CD4-positive, alpha-beta T cell treated with Interleukin-4 for 4 hours (primary cell): ENCODE data around the gene ATP2C2.
"Not testable (repeated sequence)": the region's sequence is repeated elsewhere in the genome, so short reads cannot be mapped to it uniquely, and the experiment has no call there.

ENCODE experiments used
- DNase-seq: peaks from one replicate; pipeline ENCODE4 v3.0.0-alpha.2; 2020

The ATP2C2 gene

DNA sequence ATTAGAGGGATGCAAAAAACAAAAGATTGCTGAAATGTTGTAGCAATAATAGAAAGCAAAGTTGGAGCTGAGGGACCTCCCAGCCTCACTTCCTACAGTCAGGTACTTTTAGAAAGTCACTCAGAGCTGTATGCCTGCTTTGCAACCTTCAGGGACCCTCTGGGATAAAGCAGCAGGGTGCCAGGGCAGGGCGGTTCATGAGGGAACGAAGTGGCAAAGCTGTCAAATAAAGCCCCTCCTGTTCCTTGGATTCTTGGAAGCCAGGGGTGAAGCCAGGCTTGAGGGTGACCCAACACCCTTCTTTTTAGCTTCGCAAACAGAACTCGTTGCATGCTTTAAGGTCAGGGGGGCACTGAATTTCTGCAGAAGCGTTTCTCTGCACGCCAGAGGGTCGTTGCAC is 767 bp downstream of the ATP2C2 start:
- no peak for DNase-seq

DNA sequence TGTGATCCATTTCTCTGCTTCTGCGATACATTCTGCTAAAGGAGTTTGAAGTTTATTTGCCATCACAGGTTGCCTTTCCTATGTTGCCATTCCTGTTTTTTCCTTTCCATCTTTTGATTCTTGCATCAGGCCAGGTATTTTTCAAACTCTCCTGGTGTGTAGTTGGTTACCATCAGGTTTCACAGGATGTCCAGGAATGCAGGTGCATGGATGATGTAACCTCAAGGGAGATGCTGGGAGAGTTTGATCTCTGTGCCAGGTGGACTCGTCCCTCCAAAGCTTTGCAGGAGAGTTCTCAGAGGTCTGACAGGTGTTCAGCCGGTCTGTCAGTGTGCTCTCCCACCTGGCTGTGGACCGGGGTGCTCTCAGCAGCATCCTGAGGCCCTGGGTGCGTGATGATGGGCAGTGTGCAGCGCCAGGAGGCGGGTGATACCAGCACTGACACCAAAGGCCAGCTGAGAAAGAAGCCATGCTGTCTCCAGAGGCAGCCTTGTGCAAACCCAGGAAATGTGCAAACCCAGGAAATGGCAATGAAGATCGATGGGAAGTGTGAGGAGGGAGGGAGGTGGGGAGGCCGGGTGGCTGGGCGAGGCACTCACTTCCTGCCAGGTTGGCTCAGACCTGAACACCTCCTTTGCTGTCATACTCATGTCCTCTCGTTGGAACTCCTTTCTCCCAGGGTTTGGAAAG is 1.7 kb downstream of the ATP2C2 start:
- DNase-seq = no peak

DNA sequence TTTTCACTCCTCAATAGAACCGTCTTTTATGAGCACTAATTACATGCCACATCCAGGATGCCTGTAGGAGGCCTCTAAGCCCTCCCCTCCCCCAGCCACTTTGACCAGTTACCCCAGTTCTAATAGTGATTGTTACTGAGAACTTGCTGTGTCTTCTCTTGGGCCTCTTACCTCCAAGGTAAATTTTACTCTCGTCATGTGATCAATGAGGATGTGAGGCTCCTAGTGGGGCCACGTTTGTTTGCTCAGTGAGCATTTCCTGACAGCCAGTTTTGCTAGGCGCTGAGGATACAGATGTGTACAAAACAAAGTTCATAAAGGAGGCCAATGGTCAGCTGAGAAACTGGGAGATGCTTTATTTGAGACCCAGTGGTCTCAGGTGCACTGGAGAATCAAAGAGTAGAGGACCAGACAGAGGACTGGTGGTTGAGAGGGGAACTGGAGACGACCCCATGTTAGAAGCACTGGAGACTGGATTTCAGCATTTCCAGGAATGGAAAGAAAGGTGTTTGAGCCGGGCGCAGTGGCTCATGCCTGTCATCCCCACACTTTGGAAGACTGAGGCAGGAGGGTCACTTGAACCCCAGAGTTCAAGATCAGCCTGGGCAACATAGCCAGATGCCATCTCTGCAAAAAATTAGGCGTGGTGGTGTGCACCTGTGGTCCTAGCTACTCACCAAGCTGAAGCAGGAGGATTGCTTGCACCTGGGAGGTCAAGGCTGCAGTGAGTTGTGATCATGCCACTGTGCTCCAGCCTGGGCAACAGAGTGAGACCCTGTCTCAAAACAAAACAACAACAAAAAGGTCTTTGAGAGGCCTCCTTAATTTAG is 2.6 kb downstream of the ATP2C2 start:
- no peak for DNase-seq

DNA sequence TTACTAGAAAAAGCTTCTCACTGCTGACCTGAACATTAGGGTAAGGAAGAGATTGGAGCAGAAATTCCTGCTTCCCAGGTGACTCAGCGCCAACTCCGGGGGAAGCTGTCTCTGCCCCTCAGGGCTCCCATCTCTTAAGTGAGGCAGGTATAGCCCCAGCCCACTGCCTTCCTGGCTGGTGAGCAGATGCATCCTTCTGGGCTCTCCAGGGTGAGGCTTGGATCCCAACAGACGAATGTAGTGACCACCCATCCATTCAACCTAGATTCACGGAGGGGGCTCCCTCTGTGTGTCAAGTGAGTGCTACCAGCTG is 3.2 kb downstream of the ATP2C2 start:
- DNase-seq = no peak

DNA sequence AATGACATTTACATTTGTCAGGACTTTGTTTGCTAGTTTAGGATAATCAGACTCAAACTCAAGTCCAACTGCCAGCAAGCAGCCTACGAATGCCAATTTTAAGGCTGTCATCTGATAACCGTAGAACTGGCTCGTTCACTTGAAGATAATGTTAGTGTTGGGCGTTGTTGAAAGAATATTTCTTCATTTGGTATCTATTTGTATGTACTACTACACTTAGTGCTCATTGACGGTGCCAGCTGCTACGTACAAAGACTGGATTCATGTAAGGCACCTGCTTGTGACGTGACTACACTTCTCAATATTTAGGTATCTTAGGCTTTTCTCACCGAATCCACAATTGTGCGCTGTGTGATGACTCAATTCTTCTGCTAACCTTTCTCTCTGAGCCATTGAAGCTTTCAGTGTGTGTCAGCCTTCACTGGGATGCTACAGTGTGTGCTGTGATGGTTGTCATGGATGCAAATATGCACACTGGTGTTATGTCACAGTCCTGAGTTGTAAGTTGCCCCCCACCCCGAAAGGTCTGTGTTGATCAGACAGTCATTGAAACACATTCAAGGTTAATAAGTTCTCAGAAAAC is 5.7 kb downstream of the ATP2C2 start:
- DNase-seq = no peak

DNA sequence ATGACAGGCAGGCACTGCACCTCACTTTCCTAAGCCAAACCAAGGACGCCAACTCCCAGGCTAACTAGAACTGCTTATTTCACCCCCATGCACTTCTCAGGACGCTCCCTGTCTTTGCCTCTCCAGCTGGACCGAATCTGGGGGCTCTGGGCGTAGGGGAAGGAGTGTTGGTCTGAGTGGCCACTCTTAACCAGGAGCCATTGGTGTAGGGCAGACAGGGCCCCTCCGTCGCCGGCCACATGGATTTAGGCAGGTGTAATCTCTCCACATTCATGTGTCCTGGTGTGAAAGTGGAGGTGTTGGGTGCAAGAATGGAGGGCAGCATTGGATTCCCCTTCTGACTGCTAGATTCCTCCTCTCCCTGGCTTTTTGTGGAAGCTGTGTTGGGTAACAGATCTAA is 9.8 kb downstream of the ATP2C2 start:
- no peak for DNase-seq

DNA sequence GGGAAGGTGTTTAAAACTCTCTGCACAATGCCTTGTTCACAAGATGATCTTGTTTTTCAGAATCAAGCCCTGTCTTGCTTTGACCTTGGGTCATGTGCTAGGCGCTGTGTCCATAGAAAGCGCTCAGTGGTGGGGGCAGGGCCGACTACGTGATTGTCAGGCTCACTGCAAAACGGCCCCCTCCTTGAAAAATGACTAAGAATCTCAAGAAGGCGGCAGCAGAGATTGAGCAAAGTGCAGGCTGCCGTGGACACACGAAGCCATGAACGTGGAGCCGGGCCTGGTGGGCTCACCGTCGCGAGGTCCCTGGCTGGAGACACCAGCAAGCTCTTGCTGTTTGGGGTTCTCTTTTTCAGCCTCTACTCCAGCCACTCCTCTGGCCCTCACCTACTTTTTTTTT is 10.2 kb downstream of the ATP2C2 start:
- DNase-seq = no peak

DNA sequence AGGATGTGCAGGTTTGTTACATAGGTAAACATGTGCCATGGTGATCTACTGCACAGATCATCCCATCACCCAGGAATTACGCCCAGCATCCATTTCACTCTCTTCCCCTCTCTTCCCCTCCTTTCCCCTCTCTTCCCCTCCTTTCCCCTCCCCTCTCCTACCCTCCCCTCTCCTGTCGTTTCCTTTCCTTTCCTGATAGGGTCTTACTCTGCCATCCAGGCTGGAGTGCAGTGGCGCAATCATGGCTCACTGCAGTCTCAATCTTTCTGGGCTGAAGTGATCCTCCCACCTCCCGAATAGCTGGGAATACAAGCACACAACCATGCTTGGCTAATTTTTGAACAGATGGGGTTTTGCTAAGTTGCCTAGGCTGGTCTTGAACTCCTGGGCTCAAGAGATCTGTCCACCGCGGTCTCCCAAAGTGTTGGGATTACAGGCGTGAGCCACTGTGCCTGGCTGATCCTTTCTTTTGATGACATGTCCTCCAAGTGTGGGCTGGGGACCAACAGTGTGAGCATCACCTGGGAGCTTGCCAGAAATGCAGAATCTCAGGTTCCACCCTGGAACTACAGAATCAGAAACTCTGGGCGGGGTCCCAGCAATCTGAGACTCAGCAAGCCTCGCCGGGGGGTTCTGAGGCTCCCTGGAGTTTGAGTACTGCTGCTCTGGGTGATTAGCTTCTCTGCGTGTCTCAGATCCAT is 10.8 kb downstream of the ATP2C2 start:
- no peak for DNase-seq

DNA sequence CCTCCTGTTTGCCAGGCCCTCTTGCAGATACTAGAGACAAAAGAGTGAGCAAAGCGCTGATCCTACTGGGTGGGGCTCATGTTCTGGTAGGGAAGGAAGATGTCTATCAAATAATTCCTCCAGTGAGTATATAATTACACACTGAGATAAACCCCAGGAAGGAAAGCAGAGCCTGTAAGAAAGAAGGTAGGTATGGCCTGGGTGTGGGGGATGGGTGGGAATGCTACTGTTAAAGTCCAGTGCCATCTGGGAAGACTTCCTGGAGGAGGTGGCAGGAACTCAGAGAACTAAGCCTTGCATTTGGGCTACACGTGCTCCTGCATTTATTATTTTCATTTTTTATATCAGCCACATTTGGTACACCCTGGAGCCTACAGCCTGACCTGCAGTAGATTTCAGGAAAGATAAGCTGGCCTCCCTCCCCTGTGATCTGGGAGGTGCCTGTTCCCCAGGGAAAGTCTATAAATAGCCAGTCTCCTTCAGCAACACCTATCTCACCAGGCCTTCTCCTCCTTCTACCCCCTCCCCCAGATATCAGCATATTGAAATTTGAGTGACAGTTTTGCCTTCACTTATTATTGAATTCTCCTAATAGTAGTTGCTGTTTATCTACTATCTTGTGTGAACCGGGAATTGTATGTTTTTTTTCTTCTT is 11.5 kb downstream of the ATP2C2 start:
- no peak for DNase-seq

DNA sequence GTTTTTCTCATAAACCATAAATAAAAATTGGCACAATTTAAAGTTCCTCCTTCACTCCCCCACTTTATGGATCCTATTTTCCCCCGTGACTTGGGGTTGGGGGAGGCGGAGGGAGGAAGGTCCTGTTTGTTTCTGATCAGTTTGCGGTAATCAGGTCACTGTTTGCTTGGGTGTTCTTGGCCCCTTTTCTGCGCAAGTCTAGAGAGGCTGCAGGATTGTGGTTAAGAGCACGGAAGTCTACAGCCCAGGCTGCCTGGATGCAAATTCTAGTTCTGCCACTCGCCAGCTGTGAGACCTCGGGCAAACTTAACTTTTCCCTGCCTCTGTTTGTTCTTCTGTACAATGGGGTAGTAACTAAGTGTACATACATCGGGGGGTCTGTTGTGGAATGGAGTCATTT is 12.1 kb downstream of the ATP2C2 start:
- DNase-seq = no peak

DNA sequence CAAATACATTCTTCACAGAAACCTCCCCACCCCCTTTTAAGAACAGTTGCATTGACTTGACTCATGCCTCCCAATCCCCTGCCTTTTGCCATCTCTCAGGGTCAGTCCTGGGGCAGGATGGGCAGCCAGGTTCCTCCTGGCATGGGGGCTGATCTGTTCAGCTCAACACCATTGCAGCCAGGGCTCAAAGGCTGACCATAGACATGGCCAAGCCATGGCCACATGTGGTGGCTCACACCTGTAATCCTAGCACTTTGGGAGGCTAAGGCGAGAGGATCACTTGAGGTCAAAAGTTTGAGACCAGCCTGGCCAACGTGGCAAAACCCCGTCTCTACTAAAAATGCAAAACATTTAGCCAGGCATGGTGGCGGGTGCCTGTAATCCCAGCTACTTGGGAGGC is 14.1 kb downstream of the ATP2C2 start:
- DNase-seq = no peak

DNA sequence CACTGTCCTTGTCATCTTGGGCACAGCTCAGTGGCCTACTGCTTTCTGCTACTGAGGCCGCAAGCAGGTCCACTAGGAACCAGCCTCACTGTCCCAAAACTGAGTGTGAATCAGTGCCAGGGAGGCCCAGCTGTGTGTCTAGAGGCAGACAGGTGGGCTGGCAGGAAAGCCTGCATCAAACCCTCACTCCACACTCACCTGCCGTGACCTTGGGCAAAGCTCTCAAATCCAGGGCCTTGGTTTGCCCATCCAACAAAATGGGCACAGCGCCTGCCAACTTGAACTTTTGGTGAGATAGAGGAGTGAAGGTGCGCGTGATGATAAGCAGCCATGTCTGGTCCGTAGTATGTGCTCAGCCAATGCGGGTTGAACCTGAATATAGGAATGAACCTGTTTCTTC is 14.8 kb downstream of the ATP2C2 start:
- no peak for DNase-seq

DNA sequence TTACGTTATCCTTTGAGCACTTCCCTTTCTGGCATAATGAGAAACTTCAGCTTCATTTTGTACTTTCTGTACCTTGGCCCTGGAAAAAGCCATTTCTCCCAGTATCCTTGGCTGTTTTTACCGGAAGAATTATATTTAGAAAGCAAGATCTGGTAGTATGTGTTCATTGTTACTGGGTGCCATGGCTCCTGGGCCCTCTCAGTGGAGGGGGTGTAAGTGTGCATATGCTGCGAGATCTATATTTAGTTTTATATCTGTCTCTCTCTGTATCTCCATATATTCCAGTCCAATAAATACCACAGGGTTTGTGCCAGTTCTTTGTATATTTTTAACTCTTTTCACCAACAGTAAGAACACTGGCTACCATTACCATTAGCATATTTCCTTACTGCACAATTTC is 17.7 kb downstream of the ATP2C2 start:
- DNase-seq = no peak

DNA sequence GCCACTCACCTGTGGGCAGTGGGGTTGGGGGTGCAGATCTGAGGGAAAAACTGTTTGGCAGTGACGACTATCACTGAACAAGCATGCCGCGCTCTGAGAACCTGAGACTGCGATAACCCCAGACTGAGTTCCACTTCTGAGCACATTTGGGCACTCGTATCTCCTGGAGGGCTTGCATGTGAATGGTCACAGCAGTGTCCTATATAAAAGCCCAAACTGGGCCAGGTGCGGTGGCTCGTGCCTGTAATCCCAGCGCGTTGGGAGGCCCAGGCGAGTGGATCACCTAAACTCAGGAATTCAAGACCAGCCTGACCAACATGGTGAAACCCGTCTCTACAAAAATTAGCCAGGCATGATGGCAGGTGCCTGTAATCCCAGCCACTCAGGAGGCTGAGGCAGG is 18.7 kb downstream of the ATP2C2 start:
- no peak for DNase-seq

DNA sequence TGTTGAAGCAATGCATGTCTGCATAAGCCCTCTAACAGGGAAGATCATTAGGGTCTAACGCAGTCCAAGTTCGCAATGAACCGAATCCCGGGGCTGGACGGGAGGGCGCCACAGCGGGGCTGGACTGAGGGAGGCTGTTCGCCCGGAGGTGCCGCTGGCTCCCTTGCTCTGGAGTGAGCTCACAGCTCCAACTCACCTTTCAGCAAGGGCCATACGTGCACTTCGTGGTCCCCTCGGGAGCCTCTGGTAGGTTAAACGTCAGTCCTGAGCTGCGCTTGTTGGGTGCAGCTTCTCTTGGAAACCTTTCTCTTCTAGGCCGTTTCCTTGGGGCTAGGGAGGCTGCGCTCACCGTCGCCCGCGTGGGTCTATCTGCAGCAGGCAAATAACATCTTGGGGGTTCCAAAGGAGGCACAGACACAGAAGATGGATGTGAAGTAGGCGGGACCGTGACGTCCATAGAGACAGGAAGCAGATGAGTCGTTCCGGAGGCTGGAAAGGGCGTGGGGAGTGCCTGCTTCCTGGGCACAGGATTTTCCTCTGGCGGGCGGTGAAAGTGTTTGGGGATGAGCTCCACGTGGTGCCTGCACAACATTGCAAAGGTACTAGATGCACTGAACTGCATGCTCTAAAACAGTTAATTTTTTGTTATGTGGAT is 21.9 kb downstream of the ATP2C2 start:
- no peak for DNase-seq

DNA sequence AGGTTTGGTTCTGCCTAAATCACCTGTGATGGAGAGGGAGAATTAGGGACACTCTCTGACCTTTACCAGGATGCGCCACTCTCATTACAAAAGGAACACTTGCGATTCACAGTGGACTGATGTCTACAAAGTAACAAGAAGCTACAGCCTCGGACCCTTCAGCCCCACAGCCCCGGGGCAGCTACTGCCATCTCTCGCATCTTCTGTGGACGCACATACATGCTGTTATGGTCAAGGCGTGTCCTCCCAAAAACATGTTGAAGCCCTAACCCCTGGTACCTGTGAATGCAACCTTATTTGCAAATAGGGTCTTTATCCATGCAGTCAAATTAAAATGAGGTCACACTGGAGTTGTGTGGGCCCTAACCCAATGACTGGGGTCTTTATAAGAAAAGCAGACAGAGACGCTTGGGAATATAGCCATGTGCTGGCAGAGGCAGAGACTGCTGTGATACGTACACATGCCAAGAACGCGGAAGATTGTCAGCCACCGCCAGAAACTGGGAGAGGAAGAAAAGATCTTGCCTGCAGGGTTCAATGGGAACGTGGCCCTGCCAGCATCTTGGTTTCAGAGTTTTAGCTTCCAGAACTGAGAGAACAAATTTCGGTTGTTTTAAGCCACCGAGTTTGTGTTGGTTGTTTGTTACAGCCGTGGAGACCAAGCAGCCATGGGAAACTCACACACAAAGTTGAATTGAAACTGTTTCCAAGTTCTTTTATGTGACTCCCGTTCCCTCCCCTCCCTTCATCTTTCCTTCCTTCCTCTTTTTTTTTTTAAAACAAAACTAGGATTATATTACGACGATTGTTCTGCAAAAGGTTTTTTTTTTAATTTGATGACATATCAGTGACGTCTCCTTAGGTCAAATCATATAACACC is 23.1 kb downstream of the ATP2C2 start:
- no peak for DNase-seq

DNA sequence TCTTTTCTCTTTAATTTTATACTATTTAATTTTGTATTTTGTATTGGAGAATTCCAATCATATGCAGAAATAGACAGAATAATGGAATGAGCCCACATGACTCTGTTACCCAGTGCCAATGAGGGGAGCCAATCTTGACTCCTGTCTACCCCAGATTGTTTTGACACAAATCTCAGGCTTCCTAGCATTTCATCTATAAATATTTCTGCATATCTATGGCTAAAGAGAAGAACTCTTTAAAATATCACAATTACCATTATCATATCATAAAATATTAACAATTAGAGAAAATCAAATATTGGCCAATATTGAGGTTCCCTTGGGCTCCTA is 23.7 kb downstream of the ATP2C2 start:
- DNase-seq = no peak

DNA sequence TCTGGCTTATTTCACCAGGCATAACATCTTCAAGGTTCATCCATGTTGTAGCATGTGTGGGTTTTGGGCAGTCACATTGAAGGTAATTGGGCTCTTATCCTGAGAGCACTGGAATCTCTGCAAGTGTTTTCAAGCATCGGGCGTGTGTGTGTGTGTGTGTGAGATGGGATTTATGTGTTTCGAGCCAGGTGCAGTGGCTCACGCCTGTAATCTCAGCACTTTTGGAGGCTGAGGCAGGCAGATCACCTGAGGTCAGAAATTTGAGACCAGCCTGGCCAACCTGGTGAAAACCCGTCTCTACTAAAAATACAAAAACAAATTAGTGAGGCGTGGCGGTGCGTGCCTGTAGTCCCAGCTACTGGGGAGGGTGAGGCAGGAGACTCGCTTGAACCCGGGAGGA is 27.7 kb downstream of the ATP2C2 start:
- DNase-seq = not testable (repeated sequence)

DNA sequence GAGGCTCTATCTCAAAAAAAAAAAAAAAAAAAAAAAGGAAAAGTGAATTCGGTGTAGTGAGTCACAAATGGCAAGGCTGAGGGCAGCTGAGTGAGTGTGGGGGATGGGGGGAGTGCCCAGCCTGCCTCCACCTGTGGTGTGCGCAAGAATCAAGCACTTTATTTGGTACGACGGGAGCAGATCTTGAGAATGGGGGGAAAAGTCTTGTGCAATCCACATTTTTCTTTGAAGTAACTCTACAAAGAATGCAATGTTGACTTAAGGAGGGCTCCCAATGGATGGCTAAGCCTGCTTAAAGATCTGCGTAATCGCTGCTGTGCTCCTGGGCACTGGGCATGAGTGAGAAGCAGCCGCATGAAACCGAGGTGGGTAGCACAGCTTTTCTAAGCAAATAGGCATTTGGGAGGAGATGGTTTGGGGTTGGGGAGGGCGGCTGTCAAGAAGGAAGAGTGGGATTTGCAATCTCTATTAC is 28.2 kb downstream of the ATP2C2 start:
- no peak for DNase-seq

DNA sequence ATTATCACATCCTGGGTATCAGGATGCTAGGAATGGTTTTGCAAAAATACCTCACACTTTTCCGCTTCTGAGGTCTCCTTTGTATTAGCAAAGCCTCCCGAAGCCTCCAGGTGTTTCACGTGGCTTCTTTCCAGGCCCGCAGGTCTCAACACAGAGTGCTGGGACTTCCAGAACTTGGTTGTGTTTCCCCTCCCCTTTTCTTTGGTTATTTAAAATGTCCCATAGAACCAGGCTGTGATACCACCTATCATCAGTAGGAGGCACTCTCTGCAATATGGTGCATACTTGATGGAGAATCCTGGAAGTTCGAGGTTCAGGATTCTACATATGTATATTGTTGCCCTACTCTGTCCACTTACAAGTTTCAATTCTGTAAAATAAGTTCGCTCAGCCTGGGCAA is 28.8 kb downstream of the ATP2C2 start:
- DNase-seq = no peak

DNA sequence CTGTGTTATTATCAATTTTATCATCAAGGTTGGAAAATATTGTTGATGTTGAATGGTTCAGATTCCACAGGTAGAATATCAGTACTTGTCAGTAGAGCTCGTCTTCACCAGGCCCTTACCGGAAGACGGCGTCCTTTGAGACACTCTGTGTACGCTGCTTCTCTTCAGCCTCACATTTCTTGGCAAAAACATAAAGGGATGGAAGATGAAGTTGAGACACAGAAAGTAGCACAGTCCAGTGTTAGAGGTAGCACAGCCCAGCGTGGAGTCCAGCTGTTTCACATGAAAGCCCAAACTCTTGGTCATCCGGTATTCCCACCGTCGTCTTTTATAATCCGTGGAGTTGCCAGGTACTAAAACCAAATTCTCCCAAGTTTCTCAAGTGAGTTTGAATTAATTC is 30.4 kb downstream of the ATP2C2 start:
- no peak for DNase-seq

DNA sequence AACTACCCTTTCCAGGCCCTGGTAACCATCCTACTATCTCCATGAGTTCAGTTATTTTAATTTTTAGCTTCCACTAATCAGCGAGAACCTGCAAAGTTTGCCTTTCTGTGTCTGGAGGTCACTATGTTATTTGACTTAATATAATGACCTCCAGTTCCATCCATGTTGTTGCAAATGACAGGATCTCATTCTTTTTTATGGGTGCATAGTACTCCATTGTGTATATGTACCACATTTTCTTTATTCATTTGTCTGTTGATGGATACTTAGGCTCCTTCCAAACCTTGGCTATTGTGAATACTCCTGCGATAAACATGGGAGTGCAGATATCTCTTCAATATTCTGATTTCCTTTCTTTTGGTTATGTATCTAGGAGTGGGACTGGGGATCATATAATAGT is 31.6 kb downstream of the ATP2C2 start:
- not testable (repeated sequence) for DNase-seq
